HG02943 (cell line): ENCODE data around the gene RPN2.

Experiments used
- ATAC-seq: cut with Tn5 transposase; IDR thresholded peaks from one replicate; pipeline ENCODE4 v1.9.1; 2021; ENCODE audit warnings: mild to moderate bottlenecking, low read depth, moderate library complexity; ENCODE audit not compliant: unreplicated experiment

Gene RPN2

GRCh38 chr20:37261714-37262113 lies 82.6 kb downstream of the RPN2 start, which contains the start of gene GHRH:
Gene GHRH, minus strand, starts transcription at chr20:37261814. Its CDS starts 4,925 bp downstream, at chr20:37256889.
- no peak for ATAC-seq

DNA sequence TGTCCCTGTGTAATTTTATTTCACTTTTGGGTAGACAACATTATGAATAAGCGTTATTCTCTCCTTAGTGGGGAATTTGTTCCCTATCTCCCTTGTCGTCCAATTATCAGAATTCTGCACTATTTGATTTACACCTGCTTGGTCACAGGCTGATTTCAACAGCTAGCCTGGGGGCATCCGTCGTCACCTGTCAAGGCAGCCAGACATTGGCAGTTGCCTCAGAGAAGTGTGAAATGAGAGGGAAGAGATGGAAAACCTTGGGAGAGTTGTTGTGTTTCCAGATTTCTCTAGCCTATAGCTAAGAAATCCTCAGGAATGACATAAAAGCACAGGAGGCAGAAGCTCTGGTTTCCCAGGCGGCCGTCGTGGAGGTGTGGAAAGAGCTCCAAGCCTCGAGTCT lies 83.4 kb downstream of the RPN2 start:
- no peak for ATAC-seq

- no peak for ATAC-seq
Observed at GRCh38 chr20:37263686-37264085, 84.6 kb downstream of the RPN2 start.

GRCh38 chr20:37265152-37265551 lies 86.0 kb downstream of the RPN2 start:
- no peak for ATAC-seq

- ATAC-seq, result no peak
Observed at GRCh38 chr20:37266940-37267666, 88.0 kb downstream of the RPN2 start.

- no peak for ATAC-seq
Observed at GRCh38 chr20:37267667-37268313, 88.7 kb downstream of the RPN2 start.

- ATAC-seq, result no peak
Observed at GRCh38 chr20:37270576-37271420, 91.7 kb downstream of the RPN2 start.

DNA sequence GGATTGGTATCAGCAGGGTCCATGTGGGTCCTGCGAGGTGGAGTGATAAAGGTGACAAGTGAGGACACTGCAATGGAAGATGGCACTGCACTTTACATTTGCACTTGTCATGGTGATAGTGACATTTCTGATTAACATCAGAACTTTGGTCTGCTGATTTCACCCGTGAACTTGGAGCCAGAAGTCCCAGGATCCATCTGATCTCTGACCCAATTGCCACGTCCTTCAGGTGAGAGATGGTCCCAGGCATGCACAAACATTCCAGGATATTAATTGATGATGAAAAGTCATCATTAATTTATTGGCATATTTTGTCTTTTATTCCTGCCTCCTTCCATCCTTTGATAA lies 92.3 kb downstream of the RPN2 start:
- no peak for ATAC-seq

GRCh38 chr20:37273988-37274387 lies 94.9 kb downstream of the RPN2 start:
- no peak for ATAC-seq

DNA sequence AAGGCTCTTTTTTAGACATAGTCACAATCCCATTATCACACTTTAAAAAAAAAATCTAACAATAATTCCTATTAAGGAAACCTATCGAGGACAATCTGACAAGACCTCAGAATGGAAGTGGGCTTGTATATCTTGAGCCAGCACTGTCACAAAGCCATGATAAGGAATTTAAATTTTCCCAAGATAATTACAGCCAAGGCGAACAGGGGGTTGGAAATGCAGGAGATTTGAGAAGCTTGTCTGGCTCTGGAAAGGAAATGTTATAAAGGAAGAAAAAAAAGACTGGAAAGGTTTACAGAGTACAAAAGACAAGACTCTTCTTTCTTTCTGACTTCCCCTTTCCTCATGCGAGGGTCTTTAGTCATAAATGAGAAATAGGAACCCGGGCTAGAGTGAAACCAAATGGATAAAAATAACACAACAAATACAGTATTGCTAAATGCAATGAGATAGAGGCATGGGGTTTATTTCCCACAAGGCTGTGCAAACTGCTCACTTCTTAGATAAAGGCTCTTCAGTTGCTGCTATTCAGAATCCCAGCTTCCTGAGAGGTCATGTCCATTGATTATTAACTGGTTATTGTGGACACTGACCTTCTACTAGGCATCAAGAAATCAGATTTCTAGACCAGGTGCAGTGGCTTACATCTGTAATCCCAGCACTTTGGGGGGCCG lies 95.9 kb downstream of the RPN2 start:
- no peak for ATAC-seq

- peak; percentile 66 for ATAC-seq
Observed at GRCh38 chr20:37276494-37277252, 97.5 kb downstream of the RPN2 start.

- no peak for ATAC-seq
Observed at GRCh38 chr20:37277253-37277593, 98.1 kb downstream of the RPN2 start.

DNA sequence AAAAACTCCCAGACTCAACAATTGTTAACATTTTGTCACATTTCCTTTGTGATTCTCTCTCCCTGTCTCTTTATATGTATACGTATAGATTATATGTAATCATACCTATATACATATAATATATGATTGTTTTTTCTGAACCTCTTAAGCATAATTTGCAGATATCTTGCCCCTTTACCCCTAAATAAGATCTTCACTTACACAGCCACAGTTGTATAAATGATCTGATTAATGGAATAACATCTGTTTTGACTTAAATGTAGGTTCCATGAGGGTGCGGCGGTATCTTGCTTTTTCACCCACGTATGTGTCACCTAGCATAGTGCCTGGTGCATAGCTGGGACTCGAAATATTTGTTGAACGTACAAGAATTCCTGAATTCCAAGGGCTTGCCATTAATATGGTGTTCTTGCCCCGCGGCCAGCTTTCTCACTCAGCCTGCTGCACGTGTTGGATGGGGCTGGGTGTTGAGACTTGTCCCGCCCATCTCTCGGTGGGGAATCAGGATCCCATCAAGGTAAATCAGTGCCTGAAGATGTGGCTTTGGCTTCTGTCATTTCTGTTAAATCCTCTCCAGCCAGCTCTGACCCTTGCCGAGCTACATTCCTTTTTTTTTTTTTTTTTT lies 99.9 kb downstream of the RPN2 start:
- no peak for ATAC-seq

DNA sequence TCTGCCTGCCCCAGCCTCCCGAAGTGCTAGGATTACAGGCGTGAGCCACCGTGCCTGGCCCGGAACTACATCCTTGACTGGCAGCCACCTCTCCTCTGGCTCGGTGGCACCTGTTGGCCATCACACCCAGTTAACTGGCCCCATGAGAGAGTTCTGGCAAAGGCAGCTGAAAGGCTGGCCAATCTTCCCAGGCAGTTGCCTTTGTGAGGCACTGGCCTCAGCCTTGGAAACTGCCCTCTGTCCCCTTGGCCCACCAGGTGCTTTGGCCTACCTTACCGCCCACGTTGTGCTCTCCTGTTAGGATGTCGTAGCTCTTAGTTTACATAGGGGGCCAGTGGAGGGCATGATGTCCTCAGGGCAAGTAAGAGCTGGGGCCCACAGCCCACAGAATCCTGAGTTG lies 100.7 kb downstream of the RPN2 start:
- ATAC-seq, result no peak

DNA sequence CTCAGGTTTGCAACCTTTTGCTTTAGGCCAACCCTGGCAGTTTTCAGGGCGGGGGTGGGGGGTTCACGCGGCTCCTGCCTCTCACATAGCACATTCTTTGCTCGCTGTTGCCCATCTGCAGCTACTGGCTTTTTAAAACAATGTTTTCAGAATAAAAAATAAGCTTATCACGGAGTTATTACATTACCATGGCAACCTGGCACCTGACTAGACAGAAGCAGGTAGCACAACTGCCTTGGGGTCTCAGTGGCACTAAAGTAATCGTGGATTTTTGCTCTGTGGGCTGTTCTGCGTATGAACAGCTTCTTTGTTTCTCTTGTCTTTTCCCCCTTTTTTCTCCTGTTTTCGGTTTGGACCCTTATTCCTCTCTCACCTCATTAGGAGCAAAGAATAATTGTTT lies 101.3 kb downstream of the RPN2 start:
- no peak for ATAC-seq

- ATAC-seq, result no peak
Observed at GRCh38 chr20:37282556-37282955, 103.4 kb downstream of the RPN2 start.

DNA sequence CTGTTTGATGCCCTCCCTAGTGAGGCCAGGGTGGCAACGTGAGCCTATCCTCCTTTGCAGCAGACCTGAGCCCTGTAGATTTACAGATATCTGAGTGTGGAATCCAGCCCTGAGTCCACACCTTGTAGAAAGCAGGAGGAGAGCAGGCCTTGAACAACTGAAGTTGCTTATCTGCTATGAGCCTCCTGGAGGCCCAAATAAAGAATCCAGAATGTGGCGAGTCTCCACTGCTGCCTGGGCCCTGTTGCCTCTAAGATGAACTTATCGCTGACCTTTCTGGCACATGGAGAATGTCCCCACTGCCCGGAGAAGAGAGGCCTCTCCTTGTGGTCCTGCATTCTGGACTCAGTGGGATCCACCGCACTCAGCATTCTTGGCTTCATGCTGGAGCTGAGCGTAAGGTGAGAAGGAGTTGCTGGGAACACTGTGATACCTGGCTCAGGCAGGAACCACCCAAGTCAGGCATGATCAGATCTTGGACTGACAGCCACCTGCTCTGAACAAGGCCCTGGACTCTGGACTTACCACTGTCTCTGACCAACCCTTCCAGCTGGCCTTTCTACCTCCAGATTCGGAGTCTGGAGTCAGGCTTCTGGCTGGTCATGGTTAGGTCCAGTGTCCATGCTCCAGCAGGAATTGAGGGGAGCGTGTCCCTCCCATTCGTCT lies 104.5 kb downstream of the RPN2 start:
- no peak for ATAC-seq

DNA sequence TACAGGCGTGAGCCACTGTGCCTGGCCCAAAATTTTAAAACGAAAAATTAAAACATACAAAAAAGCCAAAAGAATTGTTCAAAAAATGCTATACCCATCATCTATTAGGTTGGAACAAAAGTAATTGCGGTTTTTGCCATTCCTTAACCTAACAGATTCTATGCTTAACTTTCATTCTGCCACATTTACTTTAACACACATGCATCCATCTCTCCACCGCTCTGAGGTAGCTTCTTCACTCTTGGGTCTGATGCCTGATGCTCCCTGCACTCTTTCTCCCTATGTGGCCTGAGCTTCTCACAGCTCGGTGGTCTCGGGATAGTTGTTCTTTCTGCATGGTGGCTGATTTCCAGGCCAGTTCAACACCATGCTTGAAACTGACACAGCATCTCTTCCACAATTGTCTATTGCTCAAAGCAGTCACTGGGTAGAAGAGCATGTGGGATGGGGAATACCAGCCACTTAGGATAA lies 105.6 kb downstream of the RPN2 start:
- ATAC-seq, result no peak
